GM18907 (cell line): ENCODE measurements around the gene DSCAML1.

Experiments used
- ATAC-seq: cut with Tn5 transposase; IDR thresholded peaks from one replicate; pipeline ENCODE4 v1.9.1; 2021; ENCODE audit warnings: mild to moderate bottlenecking, moderate library complexity; ENCODE audit not compliant: unreplicated experiment

DSCAML1 gene

GRCh38 chr11:117511483-117511930 lies 285.5 kb downstream of the DSCAML1 start:
- ATAC-seq: no peak

- no peak for ATAC-seq
Observed at GRCh38 chr11:117510646-117511045, 286.4 kb downstream of the DSCAML1 start.

DNA sequence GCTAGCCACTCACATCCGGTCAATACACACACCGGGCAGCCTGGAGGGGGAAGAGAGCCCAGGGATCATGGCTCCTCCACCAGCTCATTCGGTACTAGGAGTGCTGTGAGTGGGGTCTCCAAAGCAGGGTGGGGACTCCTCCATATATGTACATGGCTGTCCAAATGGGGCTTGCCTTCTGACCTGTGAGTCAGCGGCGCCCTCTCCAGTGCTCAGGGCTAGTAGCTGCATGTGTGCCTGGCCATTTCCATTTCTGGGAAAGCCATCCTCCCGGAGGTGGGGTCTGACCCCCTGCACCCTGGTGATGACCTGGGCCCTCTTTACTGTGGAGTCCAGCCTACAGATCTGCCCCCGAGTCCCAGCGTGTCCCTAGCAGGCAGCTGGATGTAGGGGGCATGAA lies 287.5 kb downstream of the DSCAML1 start:
- ATAC-seq: no peak

- no peak for ATAC-seq
Observed at GRCh38 chr11:117506971-117507370, 290.0 kb downstream of the DSCAML1 start.

GRCh38 chr11:117505285-117505970 lies 291.6 kb downstream of the DSCAML1 start:
- ATAC-seq: no peak

- ATAC-seq: no peak
Observed at GRCh38 chr11:117502779-117503100, 294.3 kb downstream of the DSCAML1 start.

GRCh38 chr11:117502015-117502778 lies 294.8 kb downstream of the DSCAML1 start:
- no peak for ATAC-seq

- no peak for ATAC-seq
Observed at GRCh38 chr11:117501237-117501898, 295.6 kb downstream of the DSCAML1 start.

GRCh38 chr11:117498791-117499190 lies 298.2 kb downstream of the DSCAML1 start:
- no peak for ATAC-seq

DNA sequence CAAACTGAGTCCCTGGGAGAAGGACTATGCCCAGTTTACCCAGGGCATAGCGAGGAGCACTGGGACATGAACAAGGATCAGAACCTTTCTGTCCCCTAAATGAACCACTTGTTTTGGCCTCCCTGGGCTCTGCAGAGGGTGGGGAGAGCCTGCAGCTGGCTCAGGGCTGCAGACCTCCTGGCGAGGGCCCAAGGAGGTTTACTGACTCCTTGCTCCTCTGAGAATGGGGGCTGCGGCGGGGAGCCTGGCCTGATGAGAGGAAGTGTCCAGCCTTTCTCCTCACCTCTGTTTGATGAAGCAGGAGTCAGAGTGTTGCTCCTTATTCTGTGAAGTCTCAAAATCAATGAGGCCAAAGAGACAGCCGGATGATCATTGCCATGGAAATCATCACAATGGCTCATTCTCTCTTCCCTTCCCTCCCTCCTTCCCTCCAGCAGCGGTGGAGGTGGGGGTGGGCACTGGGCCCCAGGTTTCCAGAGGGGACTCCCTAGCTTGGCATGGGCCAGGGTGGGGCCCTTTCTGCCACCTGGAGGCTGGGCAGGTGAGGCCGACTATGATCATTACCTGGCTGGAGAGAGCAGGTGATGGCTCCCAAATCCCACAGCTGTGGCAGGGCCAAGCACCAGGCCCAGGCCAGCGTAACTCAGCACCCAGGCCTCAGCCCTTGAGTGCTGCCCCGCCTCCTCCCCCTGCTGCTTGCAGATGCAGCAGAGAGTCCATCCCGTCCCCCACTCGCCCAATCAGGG lies 299.6 kb downstream of the DSCAML1 start:
- ATAC-seq: no peak

DNA sequence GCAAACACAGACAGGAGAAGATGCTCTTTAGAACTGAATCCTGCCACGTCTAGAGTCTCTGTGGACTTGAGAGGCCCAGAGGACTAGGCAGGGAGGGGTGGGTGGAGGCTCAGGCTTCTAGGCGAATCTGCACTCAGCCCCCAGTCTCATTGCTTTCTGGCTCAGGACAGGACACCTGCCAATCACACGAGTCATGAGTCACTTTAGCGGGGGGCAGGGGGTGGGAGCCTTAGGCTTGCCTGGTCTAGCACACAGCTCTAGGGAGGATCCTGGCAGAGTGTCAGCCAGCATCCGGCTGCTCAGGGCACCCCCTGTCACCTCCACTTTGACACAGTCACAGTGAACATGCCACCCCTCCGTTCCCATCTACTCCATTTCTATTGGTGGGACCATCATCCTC lies 301.7 kb downstream of the DSCAML1 start:
- no peak for ATAC-seq

- no peak for ATAC-seq
Observed at GRCh38 chr11:117492578-117493251, 304.3 kb downstream of the DSCAML1 start.

GRCh38 chr11:117490911-117491310 lies 306.1 kb downstream of the DSCAML1 start:
- ATAC-seq: no peak

GRCh38 chr11:117489999-117490679 lies 306.9 kb downstream of the DSCAML1 start:
- no peak for ATAC-seq

DNA sequence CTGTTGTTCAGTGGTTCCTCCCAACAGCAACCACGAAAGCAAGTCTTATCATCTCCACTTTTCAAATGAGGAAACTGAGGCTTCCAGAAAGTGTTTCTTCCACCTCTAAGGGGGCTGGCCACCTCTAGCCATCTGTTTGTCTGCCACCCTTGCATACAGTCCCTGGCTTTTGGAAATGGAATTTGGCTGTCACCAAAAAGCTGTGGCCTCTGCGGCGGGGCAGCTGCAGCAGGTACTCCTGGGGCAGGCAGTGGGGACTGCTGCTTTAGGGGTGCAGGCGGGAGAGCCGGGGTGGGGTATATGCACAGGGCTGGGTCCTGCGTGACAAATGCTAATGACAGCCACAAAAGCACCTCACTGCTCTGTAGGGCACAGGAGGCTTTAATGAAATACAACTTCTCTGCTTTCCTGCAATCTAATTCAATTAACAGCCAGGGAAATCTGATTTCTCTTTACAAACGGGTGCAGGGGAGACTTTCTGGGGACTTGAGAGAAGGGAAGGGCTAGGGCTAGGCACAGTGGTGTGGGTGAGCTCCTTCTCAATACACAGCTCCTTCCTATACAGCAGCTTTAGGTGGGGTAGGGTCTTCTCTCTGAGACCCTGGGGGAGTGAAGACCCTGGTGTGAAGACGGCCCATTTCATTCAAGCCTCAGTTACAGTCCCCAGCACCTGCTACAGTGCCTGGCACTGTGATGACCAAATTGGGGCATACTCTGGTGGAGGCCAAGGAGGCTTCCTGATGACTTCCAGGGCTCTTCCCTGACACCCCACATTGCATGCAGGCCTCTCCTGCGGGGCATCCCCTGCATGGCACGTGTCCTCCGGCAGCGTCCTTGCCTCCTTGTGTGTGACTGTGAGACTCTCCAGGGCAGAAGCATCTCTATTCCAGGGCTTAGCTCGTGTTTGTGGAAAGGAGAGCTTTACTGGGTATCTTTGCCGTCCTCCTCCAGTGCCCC lies 307.7 kb downstream of the DSCAML1 start:
- no peak for ATAC-seq

- no peak for ATAC-seq
Observed at GRCh38 chr11:117486059-117486458, 311.0 kb downstream of the DSCAML1 start.

DNA sequence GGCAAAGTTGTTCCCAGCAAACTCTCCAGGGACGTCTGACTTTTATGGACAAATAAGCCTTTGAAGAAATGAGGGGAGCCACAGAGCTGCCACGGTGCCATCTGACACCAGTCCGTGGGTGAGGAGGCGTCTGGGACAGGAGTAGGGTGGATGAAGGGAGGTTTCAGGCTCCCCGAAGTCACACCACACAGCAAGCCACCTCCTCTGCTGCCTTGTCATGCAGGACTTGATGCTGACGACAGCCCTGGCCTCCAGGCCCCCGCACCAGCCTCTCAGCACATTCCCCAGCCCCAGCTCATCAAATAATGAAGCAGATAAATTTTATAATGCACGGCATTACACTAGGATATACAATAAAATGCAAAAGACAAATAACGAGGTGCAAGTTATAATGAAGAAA lies 312.9 kb downstream of the DSCAML1 start:
- ATAC-seq: no peak

DNA sequence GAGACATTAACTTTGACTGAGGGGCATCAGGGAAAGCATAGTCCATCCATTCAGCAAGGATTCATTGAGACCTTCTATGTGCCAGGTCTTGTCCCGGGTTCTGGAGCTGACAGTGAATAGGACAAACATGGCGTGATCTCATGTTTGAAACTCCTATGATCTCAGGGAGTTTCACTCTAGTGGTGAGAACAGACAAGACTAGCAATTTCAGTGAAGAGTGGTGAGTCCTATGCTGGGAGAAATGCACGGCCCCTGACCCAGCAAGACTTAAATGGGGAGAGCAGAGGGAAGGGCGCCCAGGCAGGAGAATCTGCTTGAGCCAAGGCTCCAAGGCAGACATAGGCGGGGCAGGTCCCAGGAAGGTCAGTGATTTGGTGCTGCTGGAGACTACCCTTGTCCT lies 313.6 kb downstream of the DSCAML1 start:
- ATAC-seq: no peak

- no peak for ATAC-seq
Observed at GRCh38 chr11:117482881-117483280, 314.1 kb downstream of the DSCAML1 start.
